PC-3 (cell line): ENCODE data around the gene MRPS31. TPM values are rescaled to one million over a fixed set of nuclear protein-coding genes. Genes with fewer than 3 reads are reported as not detected.

Experiments used
- ATAC-seq: fragments of 200-7000 bp; cut with Tn5 transposase; 2 replicates; pipeline ENCODE4 v1.9.1; 2020; ENCODE audit warnings: mild to moderate bottlenecking, moderate library complexity
- BruUV-seq: library from RNA; stranded (reverse); fragments of 400-500 nt; replicated peaks from 2 replicates; lab custom pipeline; 2021; lab: Mats Ljungman, UMichigan
- CTCF ChIA-PET: fragments of 300-600 bp; sonication (Branson Sonifier 250); formaldehyde crosslinking; loops from one replicate; lab custom pipeline; 2022; ENCODE audit warnings: antibody characterized with exemption; lab: Charles Lee
- POLR2A ChIA-PET: fragments of 300-600 bp; sonication (Branson Sonifier 250); formaldehyde crosslinking; loops from one replicate; lab custom pipeline; 2022; ENCODE audit warnings: antibody characterized with exemption; ENCODE audit not compliant: unreplicated experiment; lab: Charles Lee
- DNase-seq: peaks from one replicate; pipeline ENCODE4 v3.0.0-alpha.2; 2015
- H2AFZ ChIP-seq: fragments of 300-600 bp; sonication (generic); 2 replicates; pipeline ENCODE4 v1.6.0; 2016; ENCODE audit warnings: antibody characterized with exemption, low read length
- H3F3A ChIP-seq: fragments of 300-600 bp; sonication (generic); one replicate; pipeline ENCODE4 v1.6.0; 2017; ENCODE audit warnings: antibody characterized with exemption, low read length, control low read depth, mild to moderate bottlenecking; ENCODE audit not compliant: unreplicated experiment
- H3K27ac ChIP-seq: fragments of 300-600 bp; sonication (generic); 2 replicates; pipeline ENCODE4 v1.5.1; 2016; ENCODE audit warnings: mild to moderate bottlenecking, low read length
- H3K27me3 ChIP-seq: fragments of 300-600 bp; sonication (generic); 2 replicates; pipeline ENCODE4 v1.6.1; 2016; ENCODE audit warnings: low read length, mixed read lengths
- H3K36me3 ChIP-seq: fragments of 300-600 bp; sonication (generic); 2 replicates; pipeline ENCODE4 v1.6.1; 2016; ENCODE audit warnings: low read depth, mixed run types, low read length, mixed read lengths
- H3K4me1 ChIP-seq: fragments of 300-600 bp; sonication (generic); 2 replicates; pipeline ENCODE4 v1.5.1; 2016; ENCODE audit warnings: low read length; ENCODE audit not compliant: insufficient read depth
- H3K4me2 ChIP-seq: fragments of 300-600 bp; sonication (generic); 2 replicates; pipeline ENCODE4 v1.6.0; 2016; ENCODE audit warnings: low read length
- H3K4me3 ChIP-seq: fragments of 300-600 bp; sonication (generic); 2 replicates; pipeline ENCODE4 v1.5.1; 2016; ENCODE audit warnings: mild to moderate bottlenecking, low read length, mixed read lengths
- H3K79me2 ChIP-seq: fragments of 300-600 bp; sonication (generic); 2 replicates; pipeline ENCODE4 v1.6.1; 2017; ENCODE audit warnings: low read length, mixed read lengths
- H3K9ac ChIP-seq: fragments of 300-600 bp; sonication (generic); 2 replicates; pipeline ENCODE4 v1.6.0; 2016; ENCODE audit warnings: mild to moderate bottlenecking, low read length
- H3K9me2 ChIP-seq: fragments of 300-600 bp; sonication (generic); replicated peaks from 2 replicates; pipeline ENCODE4 v1.6.1; 2016; ENCODE audit warnings: mixed run types, low read length, mixed read lengths
- H3K9me3 ChIP-seq: fragments of 300-600 bp; sonication (generic); 2 replicates; pipeline ENCODE4 v1.6.1; 2016; ENCODE audit warnings: low read length, mixed read lengths
- H4K20me1 ChIP-seq: fragments of 300-600 bp; sonication (generic); 2 replicates; pipeline ENCODE4 v1.6.1; 2016; ENCODE audit warnings: low read length, mixed read lengths
- CTCF ChIP-seq: fragments of 300-600 bp; sonication (generic); conservative IDR thresholded peaks from 2 replicates; pipeline ENCODE4 v1.5.1; 2017; ENCODE audit warnings: antibody characterized with exemption, low read depth, mild to moderate bottlenecking, low read length
- EZH2 ChIP-seq: fragments of 300-600 bp; sonication (generic); IDR thresholded peaks from one replicate; pipeline ENCODE4 v1.6.1; 2017; ENCODE audit warnings: antibody characterized with exemption, mild to moderate bottlenecking, low read length; ENCODE audit not compliant: unreplicated experiment
- EZH2phosphoT487 ChIP-seq: fragments of 300-600 bp; sonication (generic); IDR thresholded peaks from 2 replicates; pipeline ENCODE4 v1.6.1; 2018; ENCODE audit warnings: mild to moderate bottlenecking, antibody characterized with exemption, low read length, borderline replicate concordance
- intact Hi-C: fragments of 100-400 bp; cut with micrococcal nuclease; formaldehyde crosslinking; loops from 2 replicates; pipeline ENCODE4 v1.9.0; 2023
- total RNA-seq: library from RNA; depleted of rRNA; stranded (reverse); fragments of >200 nt; gene quantifications from 2 replicates; pipeline ENCODE4 v1.2.3, GENCODE V29; 2014

Gene MRPS31
- total RNA-seq, 1 experiment from 2014 or later = 14.6 TPM

- POLR2A ChIA-PET = no interaction called here
- H3K27ac ChIP-seq = 0 out of 2 replicates have a peak overlapping the region, but pooled peaks have one; percentile 1
- BruUV-seq = no TSS peak
- no peak overlapping the region for H3K9ac ChIP-seq
- H3K79me2 ChIP-seq = no peaks in the 10 kb centered on the region
- no peaks in the 10 kb centered on the region for H3K9me3 ChIP-seq
- H3K36me3 ChIP-seq = no peaks in the 10 kb centered on the region
- H3F3A ChIP-seq = no peaks in the 10 kb centered on the region
- H3K27me3 ChIP-seq = no peaks in the 10 kb centered on the region
- peaks cover 3% of the 10 kb centered on the region; the same call in 1 of the 2 replicates for H3K4me1 ChIP-seq
- TF ChIP-seq EZH2phosphoT487 (no peak), EZH2 (no peak), CTCF (no peak)
- no peaks in the 10 kb centered on the region for H3K9me2 ChIP-seq
- H4K20me1 ChIP-seq = no peaks in the 10 kb centered on the region
- CTCF ChIA-PET = no interaction called here
- intact Hi-C loops = no loop called here
- H3K4me3 ChIP-seq = no peak overlapping the region
- no peak for DNase-seq
- no peak overlapping the region for H2AFZ ChIP-seq
- no peak overlapping the region for H3K4me2 ChIP-seq
- no peak for ATAC-seq
Observed at GRCh38 chr13:40812102-40812501, 41.1 kb upstream of the MRPS31 start.

GRCh38 chr13:40809471-40809870, 38.5 kb upstream of the MRPS31 start:
- H3K4me2 ChIP-seq = no peak overlapping the region
- no peak for DNase-seq
- H3K4me3 ChIP-seq = no peak overlapping the region
- H3K9me3 ChIP-seq = no peaks in the 10 kb centered on the region
- intact Hi-C loops = no loop called here
- H3K9ac ChIP-seq = no peak overlapping the region
- H3F3A ChIP-seq = no peaks in the 10 kb centered on the region
- no peaks in the 10 kb centered on the region for H3K9me2 ChIP-seq
- CTCF ChIA-PET = no interaction called here
- no TSS peak for BruUV-seq
- no peaks in the 10 kb centered on the region for H3K27me3 ChIP-seq
- no peak for ATAC-seq
- POLR2A ChIA-PET = no interaction called here
- no peaks in the 10 kb centered on the region for H3K36me3 ChIP-seq
- H3K79me2 ChIP-seq = no peaks in the 10 kb centered on the region
- H4K20me1 ChIP-seq = no peaks in the 10 kb centered on the region
- no peak overlapping the region for H3K27ac ChIP-seq
- no peak overlapping the region for H2AFZ ChIP-seq
- peaks cover 3% of the 10 kb centered on the region; the same call in 1 of the 2 replicates for H3K4me1 ChIP-seq
- TF ChIP-seq CTCF = no peak
- no peak for TF ChIP-seq EZH2
- TF ChIP-seq EZH2phosphoT487 = no peak

- no peaks in the 10 kb centered on the region for H3K4me1 ChIP-seq
- H3K4me2 ChIP-seq = no peak overlapping the region
- ATAC-seq = no peak
- ChIA-PET POLR2A (interaction anchor here (0.6 kb wide), 1 partner anchor 106 kb away, joined by 3 read pairs; no protein-coding TSS in a partner anchor), CTCF (no interaction called here)
- H3K79me2 ChIP-seq = no peaks in the 10 kb centered on the region
- no peak for TF ChIP-seq EZH2
- TF ChIP-seq CTCF = no peak
- no peak for TF ChIP-seq EZH2phosphoT487
- no peaks in the 10 kb centered on the region for H3K9me2 ChIP-seq
- no peaks in the 10 kb centered on the region for H3F3A ChIP-seq
- H3K27me3 ChIP-seq = no peaks in the 10 kb centered on the region
- no TSS peak for BruUV-seq
- H3K36me3 ChIP-seq = no peaks in the 10 kb centered on the region
- no peak overlapping the region for H3K27ac ChIP-seq
- no peaks in the 10 kb centered on the region for H4K20me1 ChIP-seq
- no peaks in the 10 kb centered on the region for H3K9me3 ChIP-seq
- no peak for DNase-seq
- no peak overlapping the region for H3K4me3 ChIP-seq
- no peak overlapping the region for H2AFZ ChIP-seq
- intact Hi-C loops = no loop called here
- no peak overlapping the region for H3K9ac ChIP-seq
Observed at GRCh38 chr13:40806241-40806640, 35.3 kb upstream of the MRPS31 start.
